Astrocyte of the spinal cord (primary cell): ENCODE measurements around the gene ERMP1.

Source experiments
- DNase-seq: peaks from one replicate; pipeline ENCODE4 v3.0.0; 2011; ENCODE audit warnings: low read depth, low spot score
- H3K4me3 ChIP-seq: 2 replicates; pipeline ENCODE4 v1.5.1; 2011; ENCODE audit warnings: low read depth, mild to moderate bottlenecking, low read length, moderate library complexity
- in situ Hi-C: cut with HindIII; loops from 2 replicates; pipeline ENCODE4 v1.10.0; 2017; ENCODE audit warnings: low sequenced_read_pairs
- TF ChIP-seq, protein P1 (sequence below): IDR thresholded peaks from 2 replicates; pipeline ENCODE4 v1.5.1; 2012; ENCODE audit warnings: low read depth, mild to moderate bottlenecking, low read length, inconsistent platforms

ERMP1 gene

DNA sequence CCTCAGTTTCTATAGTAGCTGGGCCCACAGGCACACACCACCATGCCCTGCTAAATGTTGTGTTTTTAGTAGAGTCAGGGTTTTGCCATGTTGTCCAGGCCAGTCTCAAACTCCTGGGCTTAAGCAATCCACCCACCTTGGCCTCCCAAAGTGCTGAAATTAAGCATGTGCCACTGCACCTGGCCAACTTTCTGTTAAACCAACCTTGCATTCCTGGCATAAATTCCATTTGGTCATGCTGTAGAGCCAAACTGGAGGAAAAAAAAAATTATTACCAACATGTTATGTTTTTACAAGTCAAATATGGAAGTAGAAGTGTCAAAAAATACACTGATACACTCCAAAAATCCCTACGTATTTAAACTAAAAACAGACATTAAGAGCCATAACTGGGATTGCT lies 54.1 kb downstream of the ERMP1 start:
- in situ Hi-C loops: no loop called here
- TF ChIP-seq, protein P1, sequence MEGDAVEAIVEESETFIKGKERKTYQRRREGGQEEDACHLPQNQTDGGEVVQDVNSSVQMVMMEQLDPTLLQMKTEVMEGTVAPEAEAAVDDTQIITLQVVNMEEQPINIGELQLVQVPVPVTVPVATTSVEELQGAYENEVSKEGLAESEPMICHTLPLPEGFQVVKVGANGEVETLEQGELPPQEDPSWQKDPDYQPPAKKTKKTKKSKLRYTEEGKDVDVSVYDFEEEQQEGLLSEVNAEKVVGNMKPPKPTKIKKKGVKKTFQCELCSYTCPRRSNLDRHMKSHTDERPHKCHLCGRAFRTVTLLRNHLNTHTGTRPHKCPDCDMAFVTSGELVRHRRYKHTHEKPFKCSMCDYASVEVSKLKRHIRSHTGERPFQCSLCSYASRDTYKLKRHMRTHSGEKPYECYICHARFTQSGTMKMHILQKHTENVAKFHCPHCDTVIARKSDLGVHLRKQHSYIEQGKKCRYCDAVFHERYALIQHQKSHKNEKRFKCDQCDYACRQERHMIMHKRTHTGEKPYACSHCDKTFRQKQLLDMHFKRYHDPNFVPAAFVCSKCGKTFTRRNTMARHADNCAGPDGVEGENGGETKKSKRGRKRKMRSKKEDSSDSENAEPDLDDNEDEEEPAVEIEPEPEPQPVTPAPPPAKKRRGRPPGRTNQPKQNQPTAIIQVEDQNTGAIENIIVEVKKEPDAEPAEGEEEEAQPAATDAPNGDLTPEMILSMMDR: no peak
- no peak for DNase-seq
- no peak overlapping the region for H3K4me3 ChIP-seq

DNA sequence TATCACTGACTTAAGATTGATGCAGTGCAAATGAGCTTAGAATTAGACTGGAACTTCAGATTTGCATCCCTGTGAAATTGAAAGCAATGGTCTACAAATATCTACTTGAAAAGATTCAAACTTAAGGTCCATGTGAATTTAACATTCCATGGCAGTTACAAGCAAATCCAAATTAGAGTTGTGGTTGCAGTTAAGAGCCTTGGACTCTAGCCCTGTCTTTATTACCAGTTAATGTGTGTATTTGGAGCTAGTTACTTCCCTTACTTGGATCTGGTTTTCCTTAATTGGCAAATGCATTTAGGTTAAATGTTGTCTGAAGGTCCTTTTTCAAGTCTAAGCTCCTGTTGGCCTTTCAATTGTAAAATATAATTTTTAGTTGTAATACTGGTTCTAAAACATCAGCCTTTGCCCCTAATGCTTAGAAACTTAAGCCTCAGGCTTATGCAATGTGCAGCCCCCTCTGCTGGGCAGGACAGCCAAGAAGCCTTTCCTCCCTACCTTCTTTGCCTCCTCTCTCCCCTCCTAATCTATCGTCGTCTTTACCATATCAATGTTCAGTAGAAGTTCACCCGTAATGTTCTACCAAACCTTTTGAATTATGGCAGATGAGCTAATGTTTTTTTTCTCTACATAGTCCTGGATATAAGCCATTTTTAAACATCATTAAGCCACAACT lies 59.5 kb downstream of the ERMP1 start:
- DNase-seq: peak; percentile 49
- H3K4me3 ChIP-seq: no peak overlapping the region
- TF ChIP-seq, protein P1: no peak
- in situ Hi-C loops: no loop called here

GRCh38 chr9:5767968-5768932 lies 64.7 kb downstream of the ERMP1 start:
- TF ChIP-seq, protein P1: no peak
- DNase-seq: no peak
- H3K4me3 ChIP-seq: no peak overlapping the region
- in situ Hi-C loops: no loop called here

- H3K4me3 ChIP-seq: no peak overlapping the region
- TF ChIP-seq, protein P1: no peak
- in situ Hi-C loops: no loop called here
- no peak for DNase-seq
These were observed 68.6 kb downstream of the ERMP1 start for GRCh38 chr9:5764130-5764868.

DNA sequence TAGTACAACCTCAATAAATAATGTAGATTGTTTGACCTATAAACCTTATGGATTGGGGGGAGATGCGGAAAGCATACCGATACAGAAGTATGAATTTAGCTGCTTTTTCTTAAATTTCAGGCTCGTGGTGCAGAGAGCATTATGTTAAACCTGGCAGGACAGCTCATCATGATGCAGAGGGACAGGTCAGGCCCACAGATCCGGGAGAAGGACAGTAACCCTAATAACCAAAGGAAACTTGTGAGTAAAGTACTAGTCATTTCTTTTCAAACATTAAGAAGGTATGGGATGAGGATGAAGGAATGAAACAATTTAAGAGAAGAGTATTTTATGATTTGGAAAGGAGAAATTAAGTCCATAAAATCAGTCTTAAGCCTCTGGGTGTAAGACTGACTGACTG lies 70.5 kb downstream of the ERMP1 start:
- no peak overlapping the region for H3K4me3 ChIP-seq
- in situ Hi-C loops: no loop called here
- no peak for DNase-seq
- TF ChIP-seq, protein P1: no peak

DNA sequence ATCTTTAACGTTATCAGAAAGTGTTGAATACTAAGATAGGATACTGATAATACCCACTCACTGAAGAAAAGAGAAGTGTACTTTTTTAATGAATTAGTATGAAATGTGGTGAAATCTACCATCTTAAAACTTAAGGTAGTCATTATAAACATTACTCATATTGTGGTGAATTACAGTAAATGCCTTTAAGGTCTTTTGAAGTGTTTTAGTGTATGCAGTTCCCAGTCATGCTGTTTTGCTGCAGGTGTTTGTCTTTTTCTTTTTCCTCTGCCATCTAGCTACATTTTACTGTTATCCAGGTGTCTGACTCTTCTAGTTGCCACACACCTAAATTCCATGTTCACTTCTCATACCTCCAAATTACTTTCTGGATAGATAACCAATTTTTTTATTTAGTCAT lies 72.6 kb downstream of the ERMP1 start:
- TF ChIP-seq, protein P1: no peak
- in situ Hi-C loops: no loop called here

More for the DNA sequence above, 72.6 kb downstream of the ERMP1 start:
- DNase-seq: no peak
- no peak overlapping the region for H3K4me3 ChIP-seq
